DMS53 treated with DMSO at 0.1 percent for 48 hours (cell line): Measurements from ENCODE around the gene HTD2.

Experiments used
- DNase-seq: peaks from one replicate; lab custom pipeline; 2025; ENCODE audit not compliant: unreplicated experiment; lab: John Stamatoyannopoulos, UW

The HTD2 gene

DNA sequence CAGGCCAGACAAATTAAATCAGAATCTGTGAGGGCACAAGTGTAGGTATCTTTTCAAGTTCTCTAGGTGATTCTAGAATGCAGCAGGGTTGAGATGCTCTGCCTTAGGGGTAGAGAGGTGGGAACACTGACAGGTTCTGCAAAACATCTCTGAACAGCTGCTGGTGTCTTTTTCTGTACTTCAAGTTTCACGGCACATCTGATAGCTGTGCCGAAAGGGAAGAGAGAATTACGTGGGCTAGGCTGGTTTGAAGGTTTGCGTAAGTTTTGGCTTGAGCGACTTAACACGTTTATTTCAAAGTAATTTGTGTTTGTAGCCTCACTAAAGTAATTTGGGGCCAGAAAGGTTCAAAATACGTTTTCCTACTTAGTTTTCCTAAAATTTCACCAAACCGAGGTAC is 48.9 kb downstream of the HTD2 start:
- DNase-seq, result no peak

DNA sequence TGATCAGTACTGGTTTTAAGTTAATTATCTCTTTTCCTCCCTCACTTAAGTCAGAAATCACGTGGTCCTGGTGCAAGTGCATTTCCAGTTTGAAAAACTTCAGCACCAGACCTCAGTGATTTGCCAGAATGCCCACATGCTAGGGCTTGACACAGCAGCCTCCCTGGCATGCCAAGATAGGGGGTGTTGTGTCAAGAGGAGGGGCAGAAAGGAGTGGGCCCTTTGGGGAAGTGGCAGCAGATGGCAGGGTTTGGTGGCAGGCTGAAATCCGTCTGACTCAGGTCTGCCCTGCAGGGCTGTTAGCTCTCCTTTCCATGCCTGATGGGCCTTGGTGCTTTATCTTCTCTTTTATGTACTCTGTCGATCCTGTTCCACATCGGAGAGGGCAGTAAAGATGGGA is 49.7 kb downstream of the HTD2 start:
- no peak for DNase-seq

DNA sequence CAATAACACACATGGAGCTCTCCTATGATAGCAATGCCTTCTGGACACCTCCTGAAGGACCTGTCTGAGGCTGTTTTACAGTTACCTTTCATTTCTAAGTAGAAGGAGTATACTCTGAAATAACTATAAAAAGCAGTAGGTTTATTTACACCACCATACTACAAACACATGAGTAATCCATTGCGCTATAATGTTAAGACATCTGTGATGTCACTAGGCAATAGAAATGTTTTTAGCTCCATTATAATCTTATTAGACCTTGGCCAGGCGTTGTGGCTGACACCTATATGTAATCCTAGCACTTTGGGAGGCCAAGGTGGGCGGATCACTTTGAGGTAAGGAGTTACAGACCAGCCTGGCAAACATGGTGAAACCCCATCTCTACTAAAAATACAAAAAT is 51.1 kb downstream of the HTD2 start:
- DNase-seq, result no peak

DNA sequence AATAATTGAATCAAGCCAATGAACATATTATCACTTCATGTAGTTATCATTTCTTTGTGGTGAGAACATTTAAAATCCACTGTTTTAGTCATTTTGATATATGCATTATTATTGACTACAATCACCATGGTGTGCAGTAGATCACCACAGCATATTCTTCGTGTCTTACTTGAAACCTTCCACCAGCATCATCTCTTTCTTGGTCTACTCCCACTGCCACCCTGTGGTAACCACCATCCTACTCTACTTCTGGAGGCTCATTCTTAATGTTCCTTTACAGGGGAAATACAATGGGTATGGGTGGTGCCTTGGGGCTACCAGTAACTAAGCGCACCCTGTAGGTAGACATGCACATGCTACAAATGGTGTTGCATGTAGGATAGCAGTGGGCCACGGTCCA is 51.8 kb downstream of the HTD2 start:
- no peak for DNase-seq

DNA sequence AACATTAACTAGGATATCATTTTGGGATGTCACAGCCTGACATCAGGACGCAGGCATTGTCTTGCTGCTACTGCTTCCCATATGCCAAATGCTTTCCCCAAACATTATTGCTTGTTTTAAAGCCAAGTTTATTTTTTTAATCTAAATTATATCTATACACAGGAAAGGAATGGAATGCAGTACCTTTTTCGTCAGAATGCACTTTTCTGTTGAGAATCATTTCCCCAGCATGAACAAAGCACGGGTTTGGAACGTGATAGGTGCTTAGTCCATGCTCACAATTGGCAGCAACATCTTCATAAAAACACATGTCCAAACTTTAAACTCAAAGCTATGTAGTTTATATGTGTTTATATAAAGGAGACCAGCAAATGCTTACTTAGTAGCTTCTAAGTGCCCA is 52.5 kb downstream of the HTD2 start:
- no peak for DNase-seq

DNA sequence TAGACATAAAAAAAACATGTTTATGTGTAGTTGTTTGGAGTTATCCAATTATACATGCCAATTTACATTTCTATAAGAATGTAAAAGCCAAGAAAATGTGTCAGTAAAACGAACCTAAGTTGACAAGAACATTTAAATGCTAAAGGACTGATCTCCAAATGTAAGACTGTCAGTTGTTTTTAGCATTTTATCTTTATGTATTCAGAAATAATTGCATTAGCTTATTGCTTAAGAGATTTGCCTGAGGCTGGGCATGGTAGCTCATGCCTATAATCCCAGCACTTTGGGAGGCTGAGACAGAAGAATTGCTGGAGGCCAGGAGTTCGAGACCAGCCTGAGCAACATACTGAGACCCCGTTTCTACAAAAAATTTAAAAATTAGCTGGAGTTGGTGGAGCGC is 53.3 kb downstream of the HTD2 start:
- DNase-seq, result no peak

DNA sequence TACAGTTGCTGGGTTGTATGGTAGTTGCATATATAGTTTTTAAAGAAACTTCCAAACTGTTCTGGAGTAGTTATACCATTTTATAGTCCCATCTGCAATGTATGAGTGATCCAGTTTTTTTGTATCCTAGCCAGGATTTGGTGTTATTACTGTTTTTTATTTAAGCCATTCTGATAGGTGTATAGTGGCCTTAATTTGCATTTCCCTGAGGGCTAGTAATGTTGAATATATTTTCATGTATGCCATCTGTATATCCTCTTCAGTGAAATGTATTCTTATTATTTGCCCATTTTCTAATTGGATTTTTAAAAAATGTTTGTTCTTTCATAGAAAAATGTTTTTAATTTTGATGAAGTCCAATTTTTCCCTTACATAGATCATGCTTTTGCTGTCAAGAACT is 55.5 kb downstream of the HTD2 start:
- no peak for DNase-seq

DNA sequence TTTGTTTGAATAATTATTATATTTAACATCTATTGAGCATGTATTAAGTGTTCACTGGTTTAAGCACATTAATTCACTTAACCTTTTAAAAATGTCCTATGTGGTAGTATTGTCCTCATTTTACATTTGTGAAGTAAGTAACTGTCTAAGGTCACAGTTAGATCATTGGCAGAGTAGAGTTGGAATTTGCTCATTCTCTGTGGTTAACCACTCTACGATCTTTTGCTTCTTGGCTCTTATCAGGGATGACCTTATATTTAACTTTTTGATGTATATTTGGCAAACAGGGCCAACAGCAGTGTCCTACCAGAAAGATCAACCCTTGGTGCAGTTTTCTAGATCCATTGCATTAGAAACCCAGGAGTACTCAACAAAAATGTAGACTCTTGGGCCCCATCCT is 60.4 kb downstream of the HTD2 start:
- no peak for DNase-seq

DNA sequence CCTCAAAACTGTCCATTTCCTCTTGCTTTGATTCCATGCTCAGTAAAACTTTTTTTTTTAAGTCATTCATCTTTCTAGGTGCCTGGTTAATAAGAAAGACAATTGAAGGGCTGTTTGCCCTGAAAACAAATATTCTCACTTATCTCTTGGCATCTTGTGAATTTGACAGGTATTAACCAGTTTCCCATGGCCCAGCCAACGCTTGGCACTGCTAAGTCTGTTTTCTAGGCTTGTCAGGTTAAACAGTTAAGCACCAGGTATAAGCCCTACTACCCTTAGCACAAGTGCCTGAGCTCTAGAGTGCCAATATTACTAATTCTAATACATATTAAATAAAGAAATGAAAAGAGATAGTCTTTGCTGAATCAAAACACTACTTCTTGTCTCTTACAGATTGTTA is 62.7 kb downstream of the HTD2 start:
- no peak for DNase-seq
